Stimulated activated CD4-positive, alpha-beta T cell treated with anti-CD3 and anti-CD28 coated beads, Interleukin-1b, Interleukin-23, amount 100 ng/mL, for 1 hour (primary cell): ENCODE results near the gene JMY.

Source experiments
- DNase-seq, 2 donors: peaks; one replicate each; pipeline ENCODE4 v3.0.0-alpha.2; 2020; ENCODE audit warnings: low read depth in 2 of 2

Gene JMY

GRCh38 chr5:79287380-79287779, 51.4 kb downstream of the JMY start:
- DNase-seq, result no peak

DNA sequence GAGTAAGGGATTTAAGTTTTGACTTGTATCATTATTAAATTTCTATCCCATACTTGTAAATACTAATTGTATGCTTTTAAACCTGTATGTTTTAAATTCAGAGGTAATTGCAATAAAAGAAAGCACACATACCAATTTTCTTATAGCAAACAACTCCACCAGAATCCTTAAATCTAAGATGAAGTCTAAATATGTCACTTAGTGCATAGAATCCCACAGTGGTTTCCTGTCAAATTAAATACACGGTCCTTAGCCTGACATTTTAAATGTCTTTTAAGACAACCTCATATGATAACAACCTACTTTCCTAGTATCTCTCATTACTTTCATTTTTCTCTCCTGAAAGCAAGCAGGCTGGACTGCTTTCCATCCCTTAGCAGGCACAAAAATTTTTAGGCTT, 52.0 kb downstream of the JMY start:
- no peak for DNase-seq

GRCh38 chr5:79295029-79295428, 59.1 kb downstream of the JMY start:
- no peak for DNase-seq

DNA sequence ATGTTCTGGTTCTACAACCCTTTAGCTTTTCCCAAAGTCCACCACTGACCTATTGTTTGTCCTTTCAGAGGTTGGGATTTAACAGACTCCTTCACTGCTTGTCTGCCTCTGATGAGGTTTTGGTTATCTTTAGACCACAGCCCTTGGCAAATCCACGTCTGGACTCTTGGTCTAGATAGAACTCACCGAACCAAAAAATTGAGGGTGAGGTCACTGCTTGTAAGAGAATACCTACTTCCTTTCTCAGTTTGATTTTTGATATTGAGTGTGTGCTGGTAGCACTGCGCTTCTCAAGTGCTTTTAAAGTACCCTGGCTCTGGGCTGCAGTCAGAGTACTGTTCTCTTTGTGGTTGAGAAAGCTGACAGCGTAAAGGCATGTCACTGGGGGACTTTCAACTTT, 61.7 kb downstream of the JMY start:
- no peak for DNase-seq

DNA sequence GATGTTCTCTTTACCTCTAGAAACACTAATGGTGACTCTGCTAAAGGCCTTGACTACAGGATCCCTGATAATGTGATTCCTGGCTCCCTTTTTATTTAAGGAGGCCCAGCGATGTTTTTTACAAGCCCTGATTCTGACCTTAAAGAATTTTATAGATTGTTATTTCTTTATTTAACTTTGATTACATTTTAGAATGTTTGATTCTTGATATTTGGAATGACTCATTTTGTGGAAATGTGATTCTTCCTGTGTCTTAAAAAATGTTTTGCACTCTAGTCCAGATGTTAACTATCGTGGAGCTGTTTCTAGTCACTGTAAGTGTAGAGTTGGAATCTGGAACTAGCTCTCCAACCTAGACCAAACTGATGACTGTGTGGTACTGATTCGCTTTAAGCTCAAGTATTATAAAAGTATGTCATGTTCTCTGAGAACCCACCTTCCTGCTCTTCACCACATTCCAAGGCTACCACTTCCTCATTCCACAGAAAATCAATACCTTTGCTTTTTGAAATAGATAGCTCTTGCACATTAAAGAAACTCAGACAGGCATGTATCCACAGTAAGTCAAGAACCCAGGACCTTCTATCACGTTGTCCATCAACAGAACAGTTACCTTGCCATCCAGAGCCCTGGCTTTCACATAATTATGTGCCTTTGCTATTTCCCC, 65.2 kb downstream of the JMY start:
- no peak for DNase-seq

- DNase-seq, result no peak
Measured at GRCh38 chr5:79302454-79302853, 66.5 kb downstream of the JMY start.

DNA sequence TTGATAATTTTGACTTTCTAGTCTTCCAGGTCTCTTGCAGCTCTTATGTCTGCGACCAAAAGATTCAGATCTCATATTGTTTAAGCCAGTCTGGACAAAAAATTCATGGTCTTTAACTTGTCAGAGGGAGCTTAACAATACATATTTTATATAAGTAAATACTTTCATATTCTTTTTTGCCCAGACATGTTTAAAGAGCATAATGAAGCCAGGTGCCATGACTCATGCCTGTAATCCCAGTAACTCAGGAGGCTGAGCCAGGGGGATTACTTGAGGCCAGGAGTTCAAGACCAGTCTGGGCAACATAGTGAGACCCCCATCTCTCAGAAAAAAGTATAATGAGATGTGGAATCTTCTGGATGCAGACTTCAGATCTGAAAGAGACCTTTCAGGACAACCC, 69.8 kb downstream of the JMY start:
- DNase-seq, result no peak

- DNase-seq, result no peak
Measured at GRCh38 chr5:79318935-79319614, 83.1 kb downstream of the JMY start.

DNA sequence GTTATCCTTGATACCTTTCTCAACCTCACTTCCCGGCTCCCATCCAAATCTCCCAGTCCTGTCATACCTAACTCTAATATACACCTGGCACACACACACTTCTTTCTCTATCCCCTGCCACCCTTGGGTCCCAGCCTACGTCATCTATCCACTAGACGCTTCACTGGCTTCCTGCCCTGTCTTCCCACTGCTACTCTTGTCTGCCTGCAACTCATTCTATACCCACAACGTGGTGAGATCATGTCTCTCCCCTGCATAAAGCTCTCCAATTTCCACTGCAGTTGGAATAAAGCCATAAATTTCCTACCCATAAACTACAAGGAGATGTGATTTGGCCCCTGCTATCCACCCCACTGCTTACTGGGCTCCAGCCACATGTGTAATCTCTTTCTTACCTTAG, 93.5 kb downstream of the JMY start:
- no peak for DNase-seq

DNA sequence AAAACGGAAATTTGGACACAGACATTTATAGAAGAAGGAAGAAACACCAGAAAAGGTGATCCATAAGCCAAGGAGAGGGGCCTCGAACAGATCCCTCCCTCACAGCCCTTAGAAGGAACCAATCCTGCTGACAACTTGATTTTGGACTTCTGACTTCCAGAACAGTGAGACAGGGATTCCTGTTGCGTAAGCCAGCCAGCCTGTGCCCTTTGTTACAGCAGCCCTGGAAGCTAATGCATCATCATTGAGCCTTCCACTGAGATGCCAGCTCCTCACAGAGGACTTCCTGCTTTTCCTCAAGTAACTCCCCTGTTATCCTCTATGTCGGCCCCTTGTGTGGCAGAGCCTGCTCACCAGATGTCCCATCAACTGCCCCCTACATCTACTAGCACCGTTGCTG, 94.1 kb downstream of the JMY start:
- no peak for DNase-seq

DNA sequence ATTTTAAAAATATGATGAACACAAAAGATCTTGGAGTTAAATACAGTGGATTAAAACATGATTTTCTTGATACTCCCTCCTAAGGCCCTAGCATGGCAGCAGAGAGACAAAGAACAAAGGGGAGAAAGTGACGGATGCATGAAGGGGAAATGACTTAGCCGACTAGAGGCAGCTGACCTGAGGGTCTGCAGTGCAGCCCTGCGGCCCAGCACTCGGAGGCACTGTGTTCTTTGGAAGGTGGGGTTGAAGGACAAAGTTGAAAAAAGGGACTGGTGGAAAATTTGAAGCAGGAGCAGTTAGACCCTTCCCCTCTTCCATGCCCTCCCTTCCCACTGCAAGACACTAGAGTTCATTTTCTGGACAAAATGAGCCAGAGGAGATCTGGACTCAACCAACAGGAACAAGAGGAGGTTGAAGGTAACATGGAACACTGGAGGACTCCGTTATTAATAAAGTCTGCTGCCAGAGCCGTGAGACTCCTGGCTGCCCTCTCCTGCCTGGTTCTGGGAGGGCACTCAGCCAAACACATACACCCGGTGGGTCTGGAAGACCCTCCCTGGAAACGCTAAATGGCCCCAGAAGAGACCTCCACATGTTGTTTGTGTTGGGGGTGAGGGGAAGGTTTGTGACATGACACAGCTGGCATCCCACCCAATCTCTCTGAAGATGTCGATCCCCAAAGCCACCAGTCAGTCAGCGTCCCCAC, 98.1 kb downstream of the JMY start:
- no peak for DNase-seq

- DNase-seq, result no peak
Measured at GRCh38 chr5:79346420-79346824, 110.5 kb downstream of the JMY start.

DNA sequence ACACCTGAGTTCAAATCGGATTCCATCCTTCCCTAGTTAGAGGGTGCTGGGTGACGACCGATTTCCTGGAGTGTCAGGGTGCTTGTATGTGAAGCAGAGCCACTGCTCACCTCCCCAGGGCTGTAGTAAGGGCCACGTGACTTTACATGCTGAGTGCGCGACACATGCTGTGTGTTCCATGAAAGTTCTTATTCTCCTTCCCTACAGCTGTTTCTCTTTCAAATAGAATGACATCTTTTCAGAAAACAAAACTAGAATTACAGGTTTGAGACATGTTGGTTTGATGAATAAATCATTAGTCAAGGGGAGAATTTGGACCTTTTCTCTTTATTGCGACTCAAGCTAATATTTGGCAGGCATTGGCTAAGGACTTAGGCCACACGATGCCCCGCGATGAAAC, 113.1 kb downstream of the JMY start:
- DNase-seq, result no peak

DNA sequence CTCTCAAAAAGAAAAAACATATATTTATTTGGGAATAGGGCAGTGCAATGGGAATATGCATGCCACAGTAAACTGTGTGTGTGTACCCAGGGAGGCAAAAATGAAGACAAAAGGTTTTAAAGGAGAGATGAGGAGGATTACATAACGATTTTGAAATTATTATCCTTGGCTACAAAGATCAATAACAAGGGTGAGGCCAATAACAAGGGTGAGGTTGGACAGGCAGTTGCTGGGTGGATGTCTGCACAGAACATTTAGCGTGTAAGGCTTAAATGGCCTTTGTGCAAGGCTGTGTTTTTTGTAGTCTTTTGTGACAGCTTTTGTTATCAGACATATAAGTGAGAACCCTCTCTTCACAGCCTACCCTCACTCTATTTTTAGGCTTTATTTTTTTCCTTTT, 114.0 kb downstream of the JMY start:
- DNase-seq, result no peak

DNA sequence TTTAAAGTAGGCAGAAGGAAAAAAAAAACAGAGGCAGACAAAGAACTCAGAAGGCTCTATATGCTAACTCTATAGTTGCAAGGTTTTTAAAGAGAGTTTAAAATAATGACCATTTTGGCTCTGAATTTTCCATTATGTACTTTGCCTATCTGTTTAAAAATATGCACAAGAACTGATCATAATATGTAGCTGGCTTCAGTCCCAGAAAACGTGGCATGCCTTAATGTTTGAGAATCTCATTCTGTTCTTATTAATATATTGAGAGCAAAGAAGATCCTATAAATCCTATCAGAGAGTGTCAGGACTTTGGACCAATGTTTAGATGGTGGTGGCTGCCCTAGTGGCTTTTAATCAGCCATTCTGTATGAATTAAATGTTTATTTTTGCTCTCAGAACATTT, 121.5 kb downstream of the JMY start:
- no peak for DNase-seq
